Neural progenitor cell (in vitro differentiated cells): ENCODE measurements around the gene UGT2A1. TPM values are rescaled to one million over a fixed set of nuclear protein-coding genes. Genes with fewer than 3 reads are reported as not detected.

ENCODE experiments used
- DNase-seq: peaks from one replicate; pipeline ENCODE4 v3.0.0-alpha.2; 2016; ENCODE audit warnings: low spot score
- H2AFZ ChIP-seq: fragments of 200-600 bp; sonication (generic); replicated peaks from 2 replicates; pipeline ENCODE4 v1.6.1; 2016; ENCODE audit warnings: antibody characterized with exemption
- H3F3A ChIP-seq: fragments of 200-600 bp; sonication (generic); 2 replicates; pipeline ENCODE4 v1.6.1; 2016; ENCODE audit warnings: antibody characterized with exemption, low read depth
- H3K27ac ChIP-seq: fragments of 200-600 bp; sonication (generic); 2 replicates; pipeline ENCODE4 v1.5.1; 2016; ENCODE audit warnings: mild to moderate bottlenecking
- H3K27me3 ChIP-seq: fragments of 200-600 bp; sonication (generic); 2 replicates; pipeline ENCODE4 v1.6.1; 2016; ENCODE audit warnings: mild to moderate bottlenecking, moderate library complexity
- H3K36me3 ChIP-seq: fragments of 200-600 bp; sonication (generic); 2 replicates; pipeline ENCODE4 v1.5.1; 2016
- H3K4me1 ChIP-seq: fragments of 200-600 bp; sonication (generic); 2 replicates; pipeline ENCODE4 v1.6.1; 2016; ENCODE audit warnings: mixed run types
- H3K4me2 ChIP-seq: fragments of 200-600 bp; sonication (generic); 2 replicates; pipeline ENCODE4 v1.6.1; 2016
- H3K4me3 ChIP-seq: fragments of 200-600 bp; sonication (generic); 2 replicates; pipeline ENCODE4 v1.5.1; 2016
- H3K79me2 ChIP-seq: fragments of 200-600 bp; sonication (generic); 2 replicates; pipeline ENCODE4 v1.6.1; 2016; ENCODE audit warnings: low read depth
- H3K9ac ChIP-seq: fragments of 200-600 bp; sonication (generic); 2 replicates; pipeline ENCODE4 v1.6.1; 2016
- H3K9me3 ChIP-seq: fragments of 200-600 bp; sonication (generic); 2 replicates; pipeline ENCODE4 v1.5.1; 2016; ENCODE audit warnings: low read depth
- H4K20me1 ChIP-seq: fragments of 200-600 bp; sonication (generic); 2 replicates; pipeline ENCODE4 v1.6.1; 2016; ENCODE audit warnings: low read depth
- H3K27ac Mint-ChIP-seq: 3 replicates; pipeline ENCODE4 v1.8.0; 2021; ENCODE audit warnings: mixed read lengths
- H3K27me3 Mint-ChIP-seq: 2 replicates; pipeline ENCODE4 v1.8.0; 2022; ENCODE audit warnings: low read depth, mild to moderate bottlenecking, inconsistent platforms, moderate library complexity, mixed read lengths; ENCODE audit not compliant: insufficient read depth
- H3K36me3 Mint-ChIP-seq: 3 replicates; pipeline ENCODE4 v1.8.0; 2021; ENCODE audit warnings: mixed read lengths
- H3K4me1 Mint-ChIP-seq: 3 replicates; pipeline ENCODE4 v1.8.0; 2021; ENCODE audit warnings: mixed read lengths
- H3K4me3 Mint-ChIP-seq: 3 replicates; pipeline ENCODE4 v1.8.0; 2021; ENCODE audit warnings: mild to moderate bottlenecking, moderate library complexity, mixed read lengths
- H3K9me3 Mint-ChIP-seq: 3 replicates; pipeline ENCODE4 v1.8.0; 2020; ENCODE audit warnings: mixed read lengths
- CTCF ChIP-seq: fragments of 200-600 bp; sonication (generic); IDR thresholded peaks from 2 replicates; pipeline ENCODE4 v1.5.1; 2017; ENCODE audit warnings: antibody characterized with exemption, mild to moderate bottlenecking
- EZH2 ChIP-seq: fragments of 200-600 bp; sonication (generic); IDR thresholded peaks from 2 replicates; pipeline ENCODE4 v1.6.1; 2017; ENCODE audit warnings: antibody characterized with exemption, mild to moderate bottlenecking, moderate library complexity
- EZH2phosphoT487 ChIP-seq: fragments of 200-600 bp; sonication (generic); IDR thresholded peaks from 2 replicates; pipeline ENCODE4 v1.6.1; 2017; ENCODE audit warnings: antibody characterized with exemption
- total RNA-seq: library from RNA; depleted of rRNA; stranded (reverse); fragments of >200 nt; gene quantifications from 2 replicates; pipeline ENCODE4 v1.2.3, GENCODE V29; 2015; ENCODE audit warnings: low replicate concordance

Gene UGT2A1
- total RNA-seq, 1 donor from 2014 or later: not detected

GRCh38 chr4:69656653-69657158 is 3.7 kb upstream of the UGT2A1 start:
- Histone ChIP-seq H3K27ac (no peak overlapping the region), H3K9ac (no peak overlapping the region), H3K9me3 (no peaks in the 10 kb centered on the region), H3K27me3 (no peaks in the 10 kb centered on the region), H3K4me1 (no peaks in the 10 kb centered on the region), H3K4me2 (no peak overlapping the region), H2AFZ (peak overlapping the region; percentile 13), H3F3A (no peaks in the 10 kb centered on the region), H3K4me3 (no peak overlapping the region), H3K79me2 (no peaks in the 10 kb centered on the region), H3K36me3 (no peaks in the 10 kb centered on the region), H4K20me1 (no peaks in the 10 kb centered on the region)
- no peak for DNase-seq
- TF ChIP-seq EZH2phosphoT487 (no peak), CTCF (no peak), EZH2 (no peak)
- Mint-ChIP-seq H3K27ac (no peak overlapping the region), H3K4me3 (no peak overlapping the region), H3K36me3 (no peaks in the 10 kb centered on the region), H3K4me1 (no peaks in the 10 kb centered on the region), H3K9me3 (no peaks in the 10 kb centered on the region), H3K27me3 (no peaks in the 10 kb centered on the region)

GRCh38 chr4:69650872-69651271 is 2.2 kb downstream of the UGT2A1 start:
- Histone ChIP-seq H3K9ac (no peak overlapping the region), H3K9me3 (no peaks in the 10 kb centered on the region), H3K4me2 (no peak overlapping the region), H3K27me3 (no peaks in the 10 kb centered on the region), H4K20me1 (no peaks in the 10 kb centered on the region), H2AFZ (no peak overlapping the region), H3K4me1 (no peaks in the 10 kb centered on the region), H3K27ac (no peak overlapping the region), H3F3A (no peaks in the 10 kb centered on the region), H3K4me3 (no peak overlapping the region), H3K79me2 (no peaks in the 10 kb centered on the region), H3K36me3 (no peaks in the 10 kb centered on the region)
- H3K36me3 Mint-ChIP-seq: no peaks in the 10 kb centered on the region
- no peak overlapping the region for H3K27ac Mint-ChIP-seq
- H3K4me3 Mint-ChIP-seq: no peak overlapping the region
- no peak for TF ChIP-seq EZH2
- no peak for TF ChIP-seq EZH2phosphoT487
- TF ChIP-seq CTCF: no peak
- H3K27me3 Mint-ChIP-seq: no peaks in the 10 kb centered on the region
- DNase-seq: no peak
- H3K9me3 Mint-ChIP-seq: no peaks in the 10 kb centered on the region
- peaks cover 3% of the 10 kb centered on the region for H3K4me1 Mint-ChIP-seq

GRCh38 chr4:69649629-69650028 is 3.4 kb downstream of the UGT2A1 start:
- no peaks in the 10 kb centered on the region for H3K79me2 ChIP-seq
- Mint-ChIP-seq H3K27me3 (no peaks in the 10 kb centered on the region), H3K27ac (no peak overlapping the region), H3K36me3 (no peaks in the 10 kb centered on the region), H3K4me3 (no peak overlapping the region), H3K9me3 (no peaks in the 10 kb centered on the region), H3K4me1 (peaks cover 3% of the 10 kb centered on the region)
- H3K4me2 ChIP-seq: no peak overlapping the region
- no peak overlapping the region for H3K9ac ChIP-seq
- H3K36me3 ChIP-seq: no peaks in the 10 kb centered on the region
- no peaks in the 10 kb centered on the region for H3F3A ChIP-seq
- H3K9me3 ChIP-seq: no peaks in the 10 kb centered on the region
- H3K27me3 ChIP-seq: no peaks in the 10 kb centered on the region
- no peaks in the 10 kb centered on the region for H4K20me1 ChIP-seq
- H3K27ac ChIP-seq: no peak overlapping the region
- no peak overlapping the region for H2AFZ ChIP-seq
- DNase-seq: no peak
- TF ChIP-seq CTCF (no peak), EZH2 (no peak), EZH2phosphoT487 (no peak)
- no peak overlapping the region for H3K4me3 ChIP-seq
- no peaks in the 10 kb centered on the region for H3K4me1 ChIP-seq
